H1 (cell line): ENCODE results near the gene STEAP1. TPM values are rescaled to one million over a fixed set of nuclear protein-coding genes. Genes with fewer than 3 reads are reported as not detected.

Source experiments
- ASH2L ChIP-seq: fragments of 200-600, 300-600 bp; sonication (generic); IDR thresholded peaks from one replicate; pipeline ENCODE4 v1.7.1; 2017; ENCODE audit warnings: low read length
- ATF2 ChIP-seq: IDR thresholded peaks from 2 replicates; pipeline ENCODE4 v1.6.1; 2012; ENCODE audit warnings: low read length, inconsistent platforms
- CBX5 ChIP-seq: fragments of 300-800, 300-1000 bp; sonication (generic); IDR thresholded peaks from 2 replicates; pipeline ENCODE4 v1.7.1; 2016; ENCODE audit warnings: antibody characterized with exemption, low read length, low read depth
- CHD1 ChIP-seq: IDR thresholded peaks from 2 replicates; pipeline ENCODE4 v1.6.1; 2012; ENCODE audit warnings: low read depth, low read length, improper control_type of control experiment
- CTBP2 ChIP-seq: IDR thresholded peaks from 2 replicates; pipeline ENCODE4 v1.7.0; 2011; ENCODE audit warnings: borderline replicate concordance, mild to moderate bottlenecking, moderate library complexity, mixed read lengths, low read length; ENCODE audit not compliant: insufficient read depth, insufficient read length
- EGR1 ChIP-seq: IDR thresholded peaks from 2 replicates; pipeline ENCODE4 v1.6.1; 2011; ENCODE audit warnings: low read depth, low read length, borderline replicate concordance
- FOSL1 ChIP-seq: IDR thresholded peaks from 2 replicates; pipeline ENCODE4 v1.6.1; 2011; ENCODE audit warnings: mild to moderate bottlenecking, low read depth, low read length, moderate library complexity; ENCODE audit not compliant: insufficient read depth
- HDAC2 ChIP-seq, 2 experiments: fragments of 300-600 bp in 1 of 2; sonication (generic) in 1 of 2; IDR thresholded peaks; 2 replicates each; pipeline ENCODE4 v1.6.1; 2011 to 2012; ENCODE audit warnings: low read depth in 2 of 2, low read length in 2 of 2, mild to moderate bottlenecking in 2 of 2, moderate library complexity in 2 of 2, borderline replicate concordance in 1 of 2, inconsistent platforms in 1 of 2
- KDM1A ChIP-seq: fragments of 200-600, 300-600 bp; sonication (generic); IDR thresholded peaks from 2 replicates; pipeline ENCODE4 v1.7.1; 2016; ENCODE audit warnings: mild to moderate bottlenecking, low read length, borderline replicate concordance
- KDM4A ChIP-seq: IDR thresholded peaks from one replicate; pipeline ENCODE4 v1.7.1; 2012; ENCODE audit warnings: low read depth, mild to moderate bottlenecking, moderate library complexity, low read length, inconsistent platforms; ENCODE audit not compliant: severe bottlenecking
- NRF1 ChIP-seq: IDR thresholded peaks from 2 replicates; pipeline ENCODE4 v1.6.1; 2011; ENCODE audit warnings: mild to moderate bottlenecking, low read depth, low read length, improper control_type of control experiment
- PHF8 ChIP-seq: fragments of 200-600 bp; sonication (generic); conservative IDR thresholded peaks from 2 replicates; pipeline ENCODE4 v1.7.1; 2012; ENCODE audit warnings: low read depth, mild to moderate bottlenecking, inconsistent platforms, low read length, moderate library complexity
- POLR2A ChIP-seq, 2 experiments: IDR thresholded peaks; 1 replicate in 1 of 2; 2 replicates in 1 of 2; pipeline ENCODE4 v1.6.1; 2011; ENCODE audit warnings: low read depth in 2 of 2, low read length in 2 of 2, mild to moderate bottlenecking in 2 of 2; ENCODE audit errors: control extremely low read depth in 1 of 2
- POLR2AphosphoS5 ChIP-seq: IDR thresholded peaks from 2 replicates; pipeline ENCODE4 v1.6.1; 2011; ENCODE audit warnings: low read depth, low read length
- RAD21 ChIP-seq, 2 experiments: IDR thresholded peaks in 1 of 2; conservative IDR thresholded peaks in 1 of 2; 2 replicates each; pipeline ENCODE4 v1.6.1; 2011; ENCODE audit warnings: low read depth in 2 of 2, low read length in 2 of 2, improper control_type of control experiment in 1 of 2, inconsistent platforms in 1 of 2, mild to moderate bottlenecking in 1 of 2, moderate library complexity in 1 of 2
- RFX5 ChIP-seq: IDR thresholded peaks from 2 replicates; pipeline ENCODE4 v1.6.1; 2011; ENCODE audit warnings: low read depth, low read length, improper control_type of control experiment, borderline replicate concordance
- SP1 ChIP-seq: IDR thresholded peaks from 2 replicates; pipeline ENCODE4 v1.6.1; 2011; ENCODE audit warnings: low read depth, low read length
- SUZ12 ChIP-seq: fragments of 200-600 bp; sonication (generic); IDR thresholded peaks from 2 replicates; pipeline ENCODE4 v1.6.1; 2012; ENCODE audit warnings: mild to moderate bottlenecking, inconsistent platforms, low read length, moderate library complexity, mixed read lengths
- TAF1 ChIP-seq: IDR thresholded peaks from 2 replicates; pipeline ENCODE4 v1.6.1; 2011; ENCODE audit warnings: mild to moderate bottlenecking, low read depth, low read length
- YY1 ChIP-seq: IDR thresholded peaks from 2 replicates; pipeline ENCODE4 v1.6.1; 2011; ENCODE audit warnings: low read depth, mild to moderate bottlenecking, low read length
- polyA plus RNA-seq, 7 experiments: library from polyadenylated mRNA; depleted of rRNA in 3 of 7; stranded (reverse) in 5 of 7; unstranded in 2 of 7; fragments of >200 nt in 5 of 7; fragments of 200-250 nt in 2 of 7; gene quantifications; 1 replicate in 5 of 7; 2 replicates in 1 of 7; 4 replicates in 1 of 7; pipeline versions ENCODE4 v1.2.1 to v1.2.3, GENCODE V29; 2011 to 2013; ENCODE audit warnings: missing spikeins in 2 of 7, mixed read lengths in 2 of 7
- total RNA-seq: library from RNA; stranded (reverse); fragmentation: NEBNext Ultra II Directional; extraction: Animal tissue kit (Norgen Biotek cat#: 25700); gene quantifications from 2 replicates; pipeline ENCODE4 v1.2.1, GENCODE V29; 2021
- TF ChIP-seq, protein P1 (sequence below): IDR thresholded peaks from 2 replicates; pipeline ENCODE4 v1.6.1; 2012; ENCODE audit warnings: inconsistent platforms

STEAP1 gene
- total and polyA plus RNA-seq, 2 of the 8 experiments (the other 6 are each of a cell fraction or from before 2014, with no cell fraction given) = 9.2 to 9.5 TPM

- TF ChIP-seq TAF1 (peak; percentile 63; the same call in 1 of the 2 replicates), RAD21 (IDR thresholded peaks at IDR 0.05 in 1 of 2, conservative IDR thresholded peaks at IDR 0.05 in 1 of 2; ENCODE audit: low read depth in 2 of 2, low read length in 2 of 2) (peak; percentile 40 to 51; a peak in 3 of 4 replicates), CTBP2 (peak; percentile 97), CHD1 (no peak), HDAC2 (IDR thresholded peaks at IDR 0.05; ENCODE audit: borderline replicate concordance in 1 of 2, low read depth in 2 of 2, low read length in 2 of 2) (peak; percentile 97 to 100), ASH2L (peak; percentile 100), POLR2A (IDR thresholded peaks at IDR 0.05; ENCODE audit: control extremely low read depth in 1 of 2, low read depth in 2 of 2, low read length in 2 of 2) (peak in 1 of 2 experiments; percentile 63; a peak in 1 of 3 replicates), RFX5 (no peak), SUZ12 (peak; percentile 67; the same call in 1 of the 2 replicates), KDM1A (peak; percentile 50; the same call in 1 of the 2 replicates), NRF1 (no peak), ATF2 (no peak; the same call in 1 of the 2 replicates), KDM4A (peak; percentile 91), POLR2AphosphoS5 (0 out of 2 replicates have a peak, but pooled peaks have one; percentile 56), FOSL1 (0 out of 2 replicates have a peak, but pooled peaks have one; percentile 16), SP1 (0 out of 2 replicates have a peak, but pooled peaks have one; percentile 39), YY1 (peak; percentile 71; the same call in 1 of the 2 replicates), EGR1 (peak; percentile 90; the same call in 1 of the 2 replicates), CBX5 (no peak), PHF8 (no peak; the same call in none of the 2 replicates)
- TF ChIP-seq, protein P1, sequence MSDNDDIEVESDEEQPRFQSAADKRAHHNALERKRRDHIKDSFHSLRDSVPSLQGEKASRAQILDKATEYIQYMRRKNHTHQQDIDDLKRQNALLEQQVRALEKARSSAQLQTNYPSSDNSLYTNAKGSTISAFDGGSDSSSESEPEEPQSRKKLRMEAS = peak; percentile 66
These were observed 57.3 kb downstream of the STEAP1 start, which contains the start of gene STEAP2 (continued) for GRCh38 chr7:90211391-90212148.
